ENCODE data around the gene PRKG1. TPM values are rescaled to one million over a fixed set of nuclear protein-coding genes. Genes with fewer than 3 reads are reported as not detected.
"Not testable (repeated sequence)": the region's sequence is repeated elsewhere in the genome, so short reads cannot be mapped to it uniquely, and the experiment has no call there.

The PRKG1 gene
- total RNA-seq, 1 experiment from 2014 or later: not detected

DNA sequence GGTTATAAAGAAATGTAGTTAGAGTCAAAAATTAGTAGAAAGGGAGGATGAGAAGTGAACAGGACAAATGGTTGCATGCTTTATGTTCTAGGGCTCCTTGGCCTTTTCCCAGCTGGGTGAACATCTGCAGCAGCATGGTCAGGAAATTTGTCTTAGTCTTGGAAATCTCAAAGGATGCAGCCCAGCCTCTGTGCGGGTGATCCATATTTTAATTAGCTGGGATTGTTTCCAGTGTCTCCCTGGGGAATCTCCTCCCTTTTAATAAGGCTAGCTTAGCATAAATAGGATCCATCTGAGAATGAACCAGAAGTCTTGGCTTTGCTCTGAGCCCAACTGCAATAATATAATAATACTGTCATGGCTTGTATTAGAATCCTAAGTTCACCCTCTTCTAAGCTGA lies 198.3 kb downstream of the PRKG1 start:
- no peak for DNase-seq (ENCODE audit: low read depth)
- in situ Hi-C loops (cut with HindIII; ENCODE audit: low pct_unique_long_range_greater_than_20kb, low sequenced_read_pairs): no loop called here

DNA sequence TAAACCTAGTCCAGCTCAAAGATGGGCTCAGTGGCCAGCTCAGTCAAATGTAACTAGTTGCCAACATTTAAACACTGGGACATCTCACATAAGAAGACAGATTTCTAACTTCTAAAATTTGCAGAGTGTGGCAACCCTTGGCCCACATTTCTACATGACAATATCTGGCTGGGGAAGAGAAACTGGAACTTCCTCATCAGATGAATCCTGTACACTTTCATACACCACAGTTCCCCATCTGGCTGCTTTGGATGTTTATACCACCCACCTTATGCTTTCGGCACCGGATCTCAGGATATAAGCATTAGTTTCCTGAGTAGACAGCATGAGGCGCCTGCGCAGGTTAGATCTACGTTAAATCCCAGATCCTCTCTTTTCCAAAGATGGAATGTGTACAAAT lies 199.3 kb downstream of the PRKG1 start:
- DNase-seq (ENCODE audit: low read depth): no peak
- in situ Hi-C loops (cut with HindIII; ENCODE audit: low pct_unique_long_range_greater_than_20kb, low sequenced_read_pairs): no loop called here

DNA sequence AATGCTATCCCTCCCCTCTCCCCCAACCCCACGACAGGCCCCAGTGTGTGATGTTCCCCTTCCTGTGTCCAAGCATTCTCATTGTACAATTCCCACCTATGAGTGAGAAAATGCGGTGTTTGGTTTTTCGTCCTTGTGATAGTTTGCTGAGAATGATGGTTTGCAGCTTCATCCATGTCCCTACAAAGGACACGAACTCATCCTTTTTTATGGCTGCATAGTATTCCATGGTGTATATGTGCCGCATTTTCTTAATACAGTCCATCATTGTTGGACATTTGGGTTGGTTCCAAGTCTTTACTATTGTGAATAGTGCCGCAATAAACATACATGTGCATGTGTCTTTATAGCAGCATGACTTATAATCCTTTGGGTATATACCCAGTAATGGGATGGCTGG lies 201.8 kb downstream of the PRKG1 start:
- in situ Hi-C loops (cut with HindIII; ENCODE audit: low pct_unique_long_range_greater_than_20kb, low sequenced_read_pairs): not testable (repeated sequence)

DNA sequence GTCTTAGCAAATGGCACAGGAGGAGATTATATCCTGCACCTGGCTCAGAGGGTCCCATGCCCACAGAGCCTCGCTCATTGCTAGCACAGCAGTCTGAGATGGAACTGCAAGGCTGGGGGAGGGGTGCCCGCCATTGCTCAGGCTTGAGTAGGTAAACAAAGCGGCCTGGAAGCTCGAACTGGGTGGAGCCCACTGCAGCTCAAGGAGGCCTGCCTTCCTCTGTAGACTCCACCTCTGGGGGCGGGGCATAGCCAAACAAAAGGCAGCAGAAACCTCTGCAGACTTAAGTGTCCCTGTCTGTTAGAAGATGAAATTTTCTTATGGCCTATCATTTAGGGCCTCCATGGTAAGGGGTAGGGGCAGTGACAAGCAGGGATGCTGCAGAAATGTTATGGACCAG lies 207.1 kb downstream of the PRKG1 start:
- in situ Hi-C loops (cut with HindIII; ENCODE audit: low pct_unique_long_range_greater_than_20kb, low sequenced_read_pairs); DNase-seq (ENCODE audit: low read depth): not testable (repeated sequence)

More for the DNA sequence above, 201.8 kb downstream of the PRKG1 start:
- not testable (repeated sequence) for DNase-seq (ENCODE audit: low read depth)

DNA sequence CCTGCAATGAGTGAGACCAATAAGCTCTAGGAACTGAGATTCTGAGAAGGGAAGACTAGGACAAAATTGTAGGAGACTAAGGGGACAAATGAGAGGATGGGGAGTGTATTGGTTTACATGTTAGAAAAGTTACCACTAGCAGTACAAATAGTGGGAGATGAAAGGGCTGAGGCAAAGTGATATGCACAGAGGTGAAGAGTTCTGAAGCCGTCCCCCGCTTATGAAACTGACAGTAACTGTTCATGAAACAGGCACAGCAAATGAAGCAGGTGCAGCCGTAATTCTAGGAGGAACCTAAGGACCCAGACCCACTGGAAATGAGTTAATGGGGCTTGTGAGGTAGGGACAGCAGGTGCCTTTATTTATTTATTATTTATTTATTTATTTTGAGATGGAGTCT lies 211.3 kb downstream of the PRKG1 start:
- DNase-seq (ENCODE audit: low read depth): no peak
- in situ Hi-C loops (cut with HindIII; ENCODE audit: low pct_unique_long_range_greater_than_20kb, low sequenced_read_pairs): no loop called here

DNA sequence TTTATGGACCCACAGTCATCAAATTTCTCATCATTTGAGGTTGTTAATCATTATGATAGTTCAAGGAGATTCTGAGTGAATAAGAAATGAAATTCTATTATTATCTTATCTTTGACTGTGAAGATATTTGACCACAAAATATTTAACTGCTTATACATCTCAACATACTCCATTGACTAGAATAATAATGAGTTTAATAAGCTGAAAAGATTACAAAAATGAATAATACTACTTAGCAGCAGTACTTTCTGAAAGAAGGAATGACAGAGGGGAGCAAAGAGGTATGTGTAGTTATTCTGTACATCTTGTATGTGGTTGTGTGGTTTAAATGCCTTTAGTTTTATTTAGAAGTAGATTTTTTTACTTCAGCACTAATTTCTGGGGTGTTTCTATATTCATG lies 214.2 kb downstream of the PRKG1 start:
- in situ Hi-C loops (cut with HindIII; ENCODE audit: low pct_unique_long_range_greater_than_20kb, low sequenced_read_pairs): no loop called here
- DNase-seq (ENCODE audit: low read depth): no peak

DNA sequence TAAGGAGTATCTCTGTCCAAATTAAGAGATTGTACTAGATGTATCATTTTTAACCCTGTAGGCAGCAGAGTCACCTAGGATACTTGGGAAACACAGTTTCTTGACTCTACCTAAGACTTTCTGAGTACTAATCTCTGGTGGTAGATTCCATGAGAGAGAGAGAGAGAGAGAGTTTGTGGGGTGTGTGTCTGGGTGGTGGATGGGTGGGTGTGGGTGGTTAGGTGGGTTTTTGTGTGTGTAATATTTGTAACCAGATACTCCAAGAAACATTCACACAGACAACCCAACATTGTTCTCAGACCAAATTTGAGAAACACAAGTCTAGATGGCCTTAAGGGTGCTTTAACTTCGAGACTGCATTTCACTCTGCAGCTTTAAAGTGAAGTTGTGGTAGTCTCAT lies 215.2 kb downstream of the PRKG1 start:
- DNase-seq (ENCODE audit: low read depth): no peak
- in situ Hi-C loops (cut with HindIII; ENCODE audit: low pct_unique_long_range_greater_than_20kb, low sequenced_read_pairs): no loop called here

DNA sequence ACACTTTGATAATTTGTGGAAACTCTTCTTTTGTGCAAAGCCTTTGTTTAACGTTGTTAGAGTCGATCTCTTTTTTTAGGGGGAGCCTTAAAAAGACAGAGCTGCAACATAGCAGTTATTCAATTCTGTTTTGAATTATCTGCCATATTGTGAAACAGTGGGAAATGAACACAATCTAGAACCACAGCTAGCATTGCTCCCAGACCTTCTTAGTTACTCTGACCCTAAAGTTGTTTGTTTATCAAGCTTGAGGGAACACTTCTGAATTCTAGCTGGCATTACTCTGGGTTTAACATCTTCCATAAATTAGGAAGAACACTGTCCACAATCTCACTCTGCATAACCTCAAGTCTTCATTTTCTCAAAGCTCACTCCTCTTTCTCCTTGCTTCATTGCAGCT lies 217.7 kb downstream of the PRKG1 start:
- in situ Hi-C loops (cut with HindIII; ENCODE audit: low pct_unique_long_range_greater_than_20kb, low sequenced_read_pairs): no loop called here
- no peak for DNase-seq (ENCODE audit: low read depth)

DNA sequence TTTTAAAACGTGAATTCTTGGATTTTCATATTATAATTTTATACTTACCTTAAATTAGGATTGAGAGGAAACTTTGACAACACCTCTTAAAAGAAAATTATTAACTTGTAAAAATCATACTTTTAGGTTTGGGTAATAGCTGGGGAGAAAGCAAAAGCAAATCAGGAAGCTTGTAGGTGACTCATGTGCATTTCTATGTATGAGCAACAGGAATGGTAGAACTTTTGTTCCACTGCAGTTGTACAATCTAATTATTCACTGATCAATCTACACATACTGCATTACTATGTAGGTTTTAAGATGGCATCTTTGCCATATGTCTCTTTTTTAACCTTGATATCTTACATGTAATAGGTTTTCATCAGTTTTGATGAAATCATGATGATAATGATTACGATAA lies 223.2 kb downstream of the PRKG1 start:
- in situ Hi-C loops (cut with HindIII; ENCODE audit: low pct_unique_long_range_greater_than_20kb, low sequenced_read_pairs): no loop called here
- DNase-seq (ENCODE audit: low read depth): no peak

DNA sequence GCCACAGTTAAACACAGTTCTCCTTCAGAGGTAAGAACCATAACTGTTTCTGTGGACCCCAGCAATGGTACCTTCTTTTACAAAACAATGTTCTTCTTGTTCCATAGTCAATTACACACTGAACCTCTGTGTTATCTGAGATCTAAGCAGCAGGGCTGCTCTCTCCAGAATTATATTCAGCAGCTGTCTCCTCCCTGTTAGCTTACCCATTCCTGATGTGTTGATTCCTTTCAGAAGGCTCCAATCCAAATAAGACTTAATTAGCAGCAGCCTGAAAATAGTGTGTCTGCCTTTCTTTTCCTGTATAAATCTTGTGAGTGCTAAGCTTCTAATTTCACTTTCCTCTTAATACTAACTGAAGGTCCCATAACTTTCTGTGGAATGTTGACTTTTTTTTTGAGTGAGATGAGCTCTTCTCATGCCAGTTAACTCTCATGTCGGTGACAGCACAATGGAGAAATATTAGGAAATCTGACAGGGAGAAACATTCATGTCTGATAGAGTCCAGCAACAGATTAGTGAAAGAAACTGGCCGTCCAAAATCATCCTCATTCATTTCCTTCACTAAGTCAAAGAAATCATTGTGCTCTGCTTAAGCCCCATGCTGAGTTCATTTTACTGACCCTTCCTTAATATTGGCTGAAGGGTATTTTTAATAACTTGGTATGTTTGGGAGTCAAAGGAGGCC lies 226.5 kb downstream of the PRKG1 start:
- in situ Hi-C loops (cut with HindIII; ENCODE audit: low pct_unique_long_range_greater_than_20kb, low sequenced_read_pairs): no loop called here
- DNase-seq (ENCODE audit: low read depth): no peak

DNA sequence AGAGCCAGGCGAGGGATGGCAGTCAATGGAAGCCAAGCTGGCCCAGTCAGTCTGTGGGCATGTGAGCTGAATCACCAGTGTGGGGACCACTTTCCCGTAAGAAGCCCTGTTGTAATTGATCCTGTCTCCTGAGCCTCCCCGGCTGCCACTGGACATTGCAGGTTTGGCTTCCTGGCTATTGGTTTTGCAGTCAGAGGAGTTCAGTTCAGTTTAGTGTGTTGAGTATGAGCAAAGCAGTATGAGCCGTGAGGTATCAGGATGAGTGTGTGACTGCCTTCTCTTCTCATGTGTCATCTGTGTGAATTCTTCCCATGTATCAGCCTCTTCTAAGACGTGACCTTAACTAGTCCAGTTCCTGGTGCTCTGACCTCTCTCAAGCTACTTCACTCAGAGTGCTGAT lies 227.4 kb downstream of the PRKG1 start:
- in situ Hi-C loops (cut with HindIII; ENCODE audit: low pct_unique_long_range_greater_than_20kb, low sequenced_read_pairs): no loop called here
- DNase-seq (ENCODE audit: low read depth): no peak

DNA sequence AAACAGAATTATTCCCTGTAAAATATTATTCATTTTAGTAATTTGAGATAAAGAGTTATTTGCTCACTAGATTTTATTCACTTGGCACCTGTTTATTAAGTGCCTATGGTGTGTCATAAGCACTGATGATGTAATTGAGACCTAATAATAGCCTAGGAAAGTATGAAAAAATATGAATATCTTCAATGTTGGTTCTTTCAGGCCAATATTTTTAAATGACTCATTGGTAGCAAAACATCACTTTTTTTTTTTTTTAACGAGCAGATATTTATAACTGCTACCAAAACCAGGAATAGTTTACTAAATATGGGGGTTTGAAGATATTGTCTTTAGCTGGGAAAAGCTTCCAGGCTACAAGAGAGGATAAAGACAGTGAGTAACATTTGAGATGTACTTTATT lies 228.0 kb downstream of the PRKG1 start:
- DNase-seq (ENCODE audit: low read depth): no peak
- in situ Hi-C loops (cut with HindIII; ENCODE audit: low pct_unique_long_range_greater_than_20kb, low sequenced_read_pairs): no loop called here

DNA sequence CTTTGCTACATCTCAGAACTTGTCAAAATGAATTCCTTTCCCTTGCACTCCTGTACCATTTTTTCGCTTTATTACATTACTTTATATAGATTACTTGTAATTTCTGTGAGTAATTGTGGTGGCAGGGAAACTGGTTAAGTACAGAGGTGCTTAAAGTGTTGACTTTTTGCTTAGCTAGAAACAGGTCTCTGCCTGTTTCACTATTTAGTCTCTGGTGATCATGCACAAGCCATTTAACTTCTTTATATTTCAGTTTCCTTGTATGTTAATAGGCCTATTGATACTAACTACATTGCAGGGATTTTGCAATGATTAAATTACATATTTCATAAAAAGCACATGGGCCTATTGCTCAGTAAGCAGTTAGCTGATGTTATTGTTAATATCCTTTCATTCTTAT lies 233.8 kb downstream of the PRKG1 start:
- in situ Hi-C loops (cut with HindIII; ENCODE audit: low pct_unique_long_range_greater_than_20kb, low sequenced_read_pairs): no loop called here
- no peak for DNase-seq (ENCODE audit: low read depth)

DNA sequence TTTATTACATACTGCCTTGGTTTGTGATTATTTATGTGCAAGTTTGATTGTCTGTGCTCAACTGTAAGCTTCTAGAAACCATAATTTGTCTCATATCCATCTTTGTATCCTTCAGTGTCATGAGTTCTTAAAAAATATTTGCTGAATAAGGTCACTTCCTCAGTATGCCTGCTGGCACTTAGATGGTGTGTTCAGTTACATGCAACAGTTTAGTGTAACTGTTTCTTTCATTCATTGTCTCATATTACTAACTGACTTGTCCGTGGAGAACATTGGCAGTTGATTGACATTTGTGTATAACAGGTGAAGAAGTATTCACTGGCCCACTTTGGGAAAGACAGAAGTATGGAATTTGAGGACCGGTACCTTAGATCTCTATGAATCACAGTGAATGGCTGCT lies 236.9 kb downstream of the PRKG1 start:
- in situ Hi-C loops (cut with HindIII; ENCODE audit: low pct_unique_long_range_greater_than_20kb, low sequenced_read_pairs): no loop called here
- DNase-seq (ENCODE audit: low read depth): no peak

DNA sequence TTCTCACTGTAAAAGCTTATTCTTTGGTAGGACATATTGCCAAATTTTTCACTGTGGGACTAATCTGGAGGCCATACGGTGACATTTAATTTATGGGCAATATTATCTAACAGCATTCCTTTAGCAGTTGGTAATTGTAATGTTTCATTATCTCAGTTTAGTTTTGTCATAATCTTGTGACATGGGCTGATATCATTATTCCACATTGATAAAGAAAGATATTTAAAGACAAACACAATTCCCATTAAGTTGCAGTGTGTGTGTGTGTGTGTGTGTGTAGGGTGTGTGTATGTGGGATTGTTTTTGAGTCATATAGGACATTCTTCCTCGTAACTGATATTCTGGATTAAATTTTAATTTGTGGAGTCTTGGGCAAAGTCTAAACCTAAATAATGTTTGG lies 238.5 kb downstream of the PRKG1 start:
- in situ Hi-C loops (cut with HindIII; ENCODE audit: low pct_unique_long_range_greater_than_20kb, low sequenced_read_pairs): no loop called here
- DNase-seq (ENCODE audit: low read depth): no peak

DNA sequence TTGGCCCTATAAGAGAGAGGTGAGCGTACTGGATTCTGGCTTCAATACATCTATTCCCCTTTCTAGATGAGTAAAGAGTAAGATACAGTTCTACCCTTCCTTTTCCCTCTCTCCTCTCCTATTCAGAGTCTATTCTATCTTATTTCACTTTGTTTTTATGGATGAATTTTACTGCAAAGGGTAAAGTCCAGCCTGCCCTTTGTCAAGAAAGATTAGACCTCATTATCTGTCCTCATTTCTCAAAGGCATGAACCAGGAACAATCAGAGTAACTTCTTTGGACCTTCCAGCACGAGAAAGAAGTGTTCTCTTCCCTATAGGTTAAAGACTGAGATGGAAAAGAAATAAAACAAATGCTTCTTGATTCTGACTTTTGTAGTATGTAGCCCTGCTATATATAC lies 239.0 kb downstream of the PRKG1 start:
- in situ Hi-C loops (cut with HindIII; ENCODE audit: low pct_unique_long_range_greater_than_20kb, low sequenced_read_pairs): no loop called here
- no peak for DNase-seq (ENCODE audit: low read depth)

DNA sequence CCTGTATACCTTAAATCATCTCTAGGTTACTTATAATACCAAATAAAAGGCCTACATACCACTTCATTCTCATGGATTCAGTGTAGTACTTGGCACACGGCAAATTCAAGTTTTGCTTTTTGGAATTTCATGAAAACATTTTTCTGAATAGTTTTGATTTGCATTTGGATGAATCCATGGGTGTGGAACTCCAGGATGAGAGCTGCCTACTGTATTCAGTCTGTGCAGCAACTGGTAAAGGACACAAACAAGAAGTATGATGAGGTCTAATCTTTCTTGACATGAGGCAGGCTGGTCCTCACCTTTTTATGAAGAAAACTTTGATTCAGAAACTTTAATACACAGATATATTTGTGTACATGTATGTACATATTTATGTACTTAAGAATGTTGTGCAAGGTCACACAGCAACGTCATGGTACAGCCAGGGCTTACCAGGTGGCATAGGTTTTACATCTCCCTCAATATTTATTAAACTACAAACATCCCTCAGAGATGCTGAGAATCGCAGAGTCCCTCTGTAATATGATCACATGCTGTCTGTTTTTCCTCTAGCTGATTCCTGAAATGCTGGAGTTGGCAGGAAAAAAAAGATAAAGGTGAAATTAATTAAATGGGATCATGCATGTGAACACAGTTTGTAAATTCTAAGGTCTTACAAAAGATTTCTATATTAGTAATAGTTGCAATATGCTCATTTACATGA lies 239.6 kb downstream of the PRKG1 start:
- no peak for DNase-seq (ENCODE audit: low read depth)
- in situ Hi-C loops (cut with HindIII; ENCODE audit: low pct_unique_long_range_greater_than_20kb, low sequenced_read_pairs): no loop called here

DNA sequence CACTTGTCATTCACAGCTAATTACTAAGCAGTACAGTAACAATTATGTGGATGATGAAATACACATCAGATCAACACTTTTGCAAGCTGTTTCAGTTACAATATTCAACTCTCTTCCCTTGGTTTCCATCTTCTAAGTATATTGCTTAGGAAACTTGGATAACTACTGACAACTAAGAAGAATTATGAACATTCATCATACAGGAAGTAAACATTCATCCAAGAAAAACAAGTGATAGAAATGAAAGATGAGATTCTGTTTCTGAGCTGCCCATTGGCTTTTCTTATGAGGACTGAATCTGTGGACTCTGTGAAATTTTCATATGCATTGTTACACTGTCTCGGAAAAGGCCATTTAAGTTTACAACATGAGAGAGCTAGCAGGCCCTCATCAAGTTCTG lies 240.2 kb downstream of the PRKG1 start:
- no peak for DNase-seq (ENCODE audit: low read depth)
- in situ Hi-C loops (cut with HindIII; ENCODE audit: low pct_unique_long_range_greater_than_20kb, low sequenced_read_pairs): no loop called here

DNA sequence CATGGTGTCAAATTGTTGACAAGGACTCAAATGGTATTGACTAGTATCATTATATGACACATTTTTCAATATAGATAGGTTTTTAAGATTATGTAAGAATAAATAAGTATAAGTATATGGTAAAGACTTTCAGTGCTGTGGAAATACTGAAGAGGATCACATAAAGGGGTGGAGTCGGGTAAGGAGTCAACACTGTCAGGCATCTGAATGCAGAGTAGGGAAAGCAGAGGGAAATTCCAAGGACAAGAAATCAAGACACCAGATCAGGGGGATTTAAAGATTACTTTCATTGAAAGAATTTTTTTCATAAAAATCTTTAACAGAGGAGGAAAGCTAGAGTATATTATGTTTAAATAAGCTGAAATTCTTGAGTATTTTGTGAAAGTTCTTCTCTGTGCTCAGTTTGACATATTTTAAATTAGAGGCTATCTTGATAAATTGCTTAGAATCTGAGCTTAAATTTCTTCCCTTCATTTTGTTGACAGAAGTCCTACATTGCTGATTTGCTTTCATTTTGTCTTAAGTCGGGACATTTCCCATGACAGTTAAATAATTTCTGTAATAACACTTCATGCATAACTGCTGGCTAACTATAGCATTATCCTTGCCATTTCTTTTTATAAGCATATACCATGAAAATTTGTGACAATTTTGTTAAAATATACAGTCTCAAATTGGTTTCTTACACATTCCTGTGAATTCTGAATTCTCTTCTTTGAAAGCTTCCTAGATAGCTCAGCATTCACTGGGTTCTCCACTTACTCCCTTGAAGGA lies 244.3 kb downstream of the PRKG1 start:
- DNase-seq (ENCODE audit: low read depth): no peak
- in situ Hi-C loops (cut with HindIII; ENCODE audit: low pct_unique_long_range_greater_than_20kb, low sequenced_read_pairs): no loop called here

DNA sequence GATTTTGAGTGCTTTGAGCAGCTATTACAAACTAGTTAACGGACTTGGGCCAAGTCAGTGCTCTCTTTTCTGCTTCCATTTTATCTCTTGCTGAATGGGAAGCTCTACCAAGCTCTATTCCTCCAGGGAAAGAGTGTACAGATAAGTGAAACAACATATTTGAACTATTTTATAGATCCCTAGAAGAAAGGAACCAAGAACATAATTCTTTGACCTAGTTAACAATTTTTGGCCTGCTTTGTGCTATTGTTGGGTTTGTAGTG lies 244.8 kb downstream of the PRKG1 start:
- in situ Hi-C loops (cut with HindIII; ENCODE audit: low pct_unique_long_range_greater_than_20kb, low sequenced_read_pairs): no loop called here
- DNase-seq (ENCODE audit: low read depth): no peak
